Neural cell (in vitro differentiated cells): Measurements from ENCODE around the gene MGME1.

Experiments
- CTCF ChIP-seq: fragments of 450-650 bp; IDR thresholded peaks from 2 replicates; pipeline ENCODE4 v1.5.1; 2014; ENCODE audit warnings: antibody characterized with exemption, mild to moderate bottlenecking, moderate library complexity; ENCODE audit not compliant: poor library complexity, severe bottlenecking
- EZH2 ChIP-seq: fragments of 200-600, 300-800 bp; shearing (Covaris generic), sonication (generic); IDR thresholded peaks from 2 replicates; pipeline ENCODE4 v1.6.1; 2014; ENCODE audit warnings: antibody characterized with exemption, low read length, borderline replicate concordance, mild to moderate bottlenecking; ENCODE audit not compliant: insufficient read depth, poor library complexity, severe bottlenecking
- POLR2AphosphoS5 ChIP-seq: IDR thresholded peaks from 2 replicates; pipeline ENCODE4 v1.6.1; 2012
- RAD21 ChIP-seq: fragments of 450-650 bp; conservative IDR thresholded peaks from 2 replicates; pipeline ENCODE4 v1.6.1; 2014; ENCODE audit warnings: antibody characterized with exemption, mild to moderate bottlenecking, moderate library complexity
- SMC3 ChIP-seq: fragments of 450-650 bp; conservative IDR thresholded peaks from 2 replicates; pipeline ENCODE4 v1.6.1; 2014; ENCODE audit warnings: antibody characterized with exemption, mild to moderate bottlenecking, moderate library complexity; ENCODE audit not compliant: poor library complexity

GRCh38 chr20:17987988-17988387, 19.2 kb downstream of the MGME1 start:
- no peak for TF ChIP-seq CTCF
- TF ChIP-seq EZH2: no peak
- no peak for TF ChIP-seq SMC3
- no peak for TF ChIP-seq POLR2AphosphoS5
- no peak for TF ChIP-seq RAD21
